VCaP (cell line): ENCODE results near the gene MAPK9.
A peak's percentile ranks its signal among the peaks of the same experiment; 100 is the strongest.

Experiments
- H3K27ac ChIP-seq: fragments of 450-650 bp; 2 replicates; pipeline ENCODE4 v1.5.1; 2017
- CTCF ChIP-seq: fragments of 450-650 bp; conservative IDR thresholded peaks from 2 replicates; pipeline ENCODE4 v1.5.1; 2017; ENCODE audit warnings: mild to moderate bottlenecking, moderate library complexity

MAPK9 gene

GRCh38 chr5:180290568-180291233 is 1.2 kb downstream of the MAPK9 start:
- H3K27ac ChIP-seq = peak overlapping the region; percentile 97
- no peak for TF ChIP-seq CTCF

GRCh38 chr5:180289966-180290365 is 1.9 kb downstream of the MAPK9 start:
- TF ChIP-seq CTCF = no peak
- peak overlapping the region; percentile 97 for H3K27ac ChIP-seq

DNA sequence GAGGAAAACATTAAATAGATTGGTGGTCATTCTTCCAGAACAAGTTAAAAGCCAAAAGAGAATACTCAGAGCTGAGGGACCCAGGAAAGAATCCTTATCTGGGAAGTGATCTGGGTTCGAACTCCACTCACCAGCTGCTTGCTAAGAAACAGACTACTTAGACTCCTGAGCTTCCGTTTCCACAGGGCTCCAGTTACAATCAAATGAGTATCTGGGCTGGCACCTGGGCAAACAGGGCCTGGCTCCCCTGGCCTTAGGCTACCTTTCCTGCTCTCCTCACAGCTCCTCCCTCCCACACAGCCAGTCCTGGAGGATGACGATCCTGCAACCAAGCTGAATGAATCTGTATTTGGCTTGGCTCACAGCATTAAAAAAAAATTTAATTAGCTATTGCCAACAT is 2.5 kb downstream of the MAPK9 start:
- TF ChIP-seq CTCF = no peak
- H3K27ac ChIP-seq = peak overlapping the region; percentile 97

DNA sequence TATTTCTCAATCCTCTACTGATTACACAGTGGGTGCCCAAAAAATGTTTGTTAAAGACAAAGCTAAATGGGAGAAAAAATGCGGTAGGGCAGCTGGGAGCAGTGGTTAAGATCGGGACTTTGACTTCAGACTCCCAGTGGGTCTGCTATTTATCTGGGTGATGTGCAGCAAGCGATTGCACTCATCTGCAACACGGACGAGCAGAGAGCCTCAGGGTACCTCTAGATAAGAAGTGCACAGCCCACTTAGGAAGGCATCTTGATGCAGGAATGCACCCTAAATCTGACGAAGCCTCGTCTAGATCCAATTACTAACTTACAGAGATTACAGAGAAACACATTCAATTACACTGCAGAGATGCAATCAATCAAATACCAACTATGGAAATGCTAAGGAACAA is 4.0 kb downstream of the MAPK9 start:
- peak overlapping the region; percentile 97 for H3K27ac ChIP-seq
- TF ChIP-seq CTCF = no peak

- no peak for TF ChIP-seq CTCF
- H3K27ac ChIP-seq = peak overlapping the region; percentile 97
Measured at GRCh38 chr5:180287404-180287803, 4.5 kb downstream of the MAPK9 start.

- peak overlapping the region; percentile 19; the same call in 1 of the 2 replicates for H3K27ac ChIP-seq
Measured at GRCh38 chr5:180284149-180284548, 7.7 kb downstream of the MAPK9 start.

DNA sequence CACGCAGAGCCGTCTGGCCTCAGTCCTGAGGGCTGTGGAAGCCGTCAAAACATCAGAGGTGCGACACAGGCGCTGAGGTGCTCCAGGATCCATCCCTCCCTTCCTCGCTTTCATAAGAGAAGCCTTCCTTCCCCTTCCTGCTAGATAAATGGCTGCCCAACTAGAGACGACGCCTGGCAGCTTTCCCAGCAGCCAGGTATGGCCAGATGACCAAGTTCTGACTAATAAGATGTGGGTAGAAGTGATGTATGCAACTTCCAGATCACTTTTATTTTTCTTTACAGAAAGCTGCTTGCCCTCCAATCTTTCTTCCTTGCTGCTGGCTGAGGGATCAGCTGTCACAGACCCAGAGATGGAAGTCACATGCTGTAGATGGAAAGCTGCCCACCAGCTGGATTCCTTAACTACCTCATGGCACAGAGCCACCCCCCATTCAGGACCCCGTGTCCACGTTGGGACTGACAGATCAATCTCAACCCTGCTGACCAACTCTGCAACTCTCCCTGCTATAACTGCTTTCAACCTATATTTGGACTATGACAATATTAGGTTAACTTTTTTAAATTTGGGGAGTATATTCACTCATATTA is 8.8 kb downstream of the MAPK9 start:
- TF ChIP-seq CTCF = no peak
- H3K27ac ChIP-seq = peak overlapping the region; percentile 5; the same call in 1 of the 2 replicates

More at GRCh38 chr5:180284149-180284548, 7.7 kb downstream of the MAPK9 start:
- no peak for TF ChIP-seq CTCF
